Endodermal cell (in vitro differentiated cells): Measurements from ENCODE around the gene PLAU. TPM values are rescaled to one million over a fixed set of nuclear protein-coding genes. Genes with fewer than 3 reads are reported as not detected.

Source experiments
- DNase-seq: peaks from one replicate; pipeline ENCODE4 v3.0.0-alpha.2; 2017
- H3K27ac ChIP-seq: 2 replicates; pipeline ENCODE4 v1.5.1; 2013; ENCODE audit warnings: mild to moderate bottlenecking, low read depth, low read length, moderate library complexity
- H3K27me3 ChIP-seq: 2 replicates; pipeline ENCODE4 v1.6.1; 2013; ENCODE audit warnings: mild to moderate bottlenecking, low read length, moderate library complexity; ENCODE audit not compliant: insufficient read depth, control insufficient read depth, poor library complexity, severe bottlenecking
- H3K36me3 ChIP-seq: 2 replicates; pipeline ENCODE4 v1.7.0; 2013; ENCODE audit warnings: mild to moderate bottlenecking, low read length, moderate library complexity; ENCODE audit not compliant: control insufficient read depth, insufficient read depth
- H3K4me1 ChIP-seq: one replicate; pipeline ENCODE4 v1.7.0; 2013; ENCODE audit warnings: low read length; ENCODE audit not compliant: control insufficient read depth, insufficient read depth
- H3K4me3 ChIP-seq: 2 replicates; pipeline ENCODE4 v1.5.1; 2013; ENCODE audit warnings: mild to moderate bottlenecking, low read length, moderate library complexity
- H3K9ac ChIP-seq: 2 replicates; pipeline ENCODE4 v1.6.1; 2013; ENCODE audit warnings: mild to moderate bottlenecking, low read length, moderate library complexity; ENCODE audit not compliant: poor library complexity, severe bottlenecking; ENCODE audit errors: extremely low read depth
- H3K9me3 ChIP-seq: 2 replicates; pipeline ENCODE4 v1.6.1; 2013; ENCODE audit warnings: mild to moderate bottlenecking, low read length, moderate library complexity; ENCODE audit not compliant: control insufficient read depth
- H3K27ac Mint-ChIP-seq: 2 replicates; pipeline ENCODE4 v1.8.0; 2020; ENCODE audit warnings: mixed read lengths
- H3K27me3 Mint-ChIP-seq: 2 replicates; pipeline ENCODE4 v1.8.0; 2021; ENCODE audit warnings: mild to moderate bottlenecking, mixed read lengths; ENCODE audit not compliant: insufficient read depth
- H3K36me3 Mint-ChIP-seq: 2 replicates; pipeline ENCODE4 v1.8.0; 2020; ENCODE audit warnings: low read depth, mixed read lengths
- H3K4me1 Mint-ChIP-seq: 2 replicates; pipeline ENCODE4 v1.8.0; 2020; ENCODE audit warnings: mixed read lengths
- H3K4me3 Mint-ChIP-seq: 2 replicates; pipeline ENCODE4 v1.8.0; 2020; ENCODE audit warnings: mild to moderate bottlenecking, moderate library complexity, mixed read lengths
- H3K9me3 Mint-ChIP-seq: 2 replicates; pipeline ENCODE4 v1.8.0; 2020; ENCODE audit warnings: mild to moderate bottlenecking, mixed read lengths
- CTCF ChIP-seq: fragments of 200-600 bp; sonication (generic); conservative IDR thresholded peaks from 2 replicates; pipeline ENCODE4 v1.5.0; 2021; ENCODE audit warnings: antibody characterized with exemption, mild to moderate bottlenecking
- WGBS, 2 experiments: methylation state at CpG; one replicate each; pipeline versions ENCODE4 v1.1.5 to v1.1.7; 2013; ENCODE audit warnings: missing lambda C conversion rate in 2 of 2, mixed read lengths in 1 of 2; ENCODE audit not compliant: insufficient coverage in 1 of 2, insufficient read length in 1 of 2; 5-methylcytosine and 5-hydroxymethylcytosine counted together
- long read RNA-seq, 4 experiments: library from polyadenylated mRNA in 2 of 4; library from RNA in 1 of 4; library from capped mRNA in 1 of 4; stranded (forward) in 3 of 4; unstranded in 1 of 4; transcript quantifications; one replicate each; pipeline ENCODE4 v2.0.0, GENCODE V29; 2020 to 2021; ENCODE audit warnings: inconsistent platforms in 1 of 4
- polyA plus RNA-seq, 2 experiments: library from polyadenylated mRNA; stranded (reverse); fragments of 50-300 nt; gene quantifications; one replicate each; pipeline ENCODE4 v1.2.3, GENCODE V29; 2013
- total RNA-seq, 2 donors: library from RNA; stranded (reverse); fragmentation: NEBNext Ultra II Directional in 1 of 2; extraction: Animal tissue kit (Norgen Biotek cat#: 25700) in 1 of 2; gene quantifications; 2 replicates in 1 of 2; 3 replicates in 1 of 2; pipeline ENCODE4 v1.2.1, GENCODE V29; 2021

The PLAU gene
- 1 to 10 TPM; 2.7 to 3.3 TPM for total RNA-seq
- polyA plus RNA-seq (2013, experiment 1 of 2): 10.5 TPM
- polyA plus RNA-seq (2013, experiment 2 of 2): 14.2 TPM
- long read RNA-seq, experiment 1, partial matches to known transcripts: 1 of 1 reads
- long read RNA-seq, experiment 1, other reads (novel, unspliced or antisense): 0 of 1 reads
- long read RNA-seq, experiment 2, partial matches to known transcripts: 0 of 3 reads
- long read RNA-seq, experiment 2, other reads (novel, unspliced or antisense): 0 of 3 reads
- long read RNA-seq, experiment 3, transcript PLAU-201 (11 exons, 2,321 nt): major isoform, 28 of 35 reads
- long read RNA-seq, experiment 3, partial matches to known transcripts: 3 of 35 reads
- long read RNA-seq, experiment 3, other reads (novel, unspliced or antisense): 4 of 35 reads
- long read RNA-seq, experiment 4, partial matches to known transcripts: 0 of 3 reads
- long read RNA-seq, experiment 4, other reads (novel, unspliced or antisense): 3 of 3 reads

GRCh38 chr10:73910764-73911552 is at the start of gene PLAU:
Gene PLAU, plus strand, starts transcription at chr10:73911132. Its CDS starts 424 bp downstream, at chr10:73911556.
- no peaks in the 10 kb centered on the region for H3K36me3 ChIP-seq
- no peak within 1 kb of the TSS for H3K27ac Mint-ChIP-seq
- H3K4me3 ChIP-seq: peak within 1 kb of the TSS; percentile 85
- no peak within 1 kb of the TSS for H3K9ac ChIP-seq
- peak; percentile 91 for DNase-seq
- no peaks in the 10 kb centered on the region for H3K9me3 ChIP-seq
- no peaks in the 10 kb centered on the region for H3K9me3 Mint-ChIP-seq
- peaks cover 43% of the 10 kb centered on the region for H3K27me3 ChIP-seq
- no peaks in the 10 kb centered on the region for H3K36me3 Mint-ChIP-seq
- WGBS, 2 experiments: 0 to 1% methylated on average over 41 to 74 of the region's 74 CpGs
- no peak within 1 kb of the TSS for H3K27ac ChIP-seq
- H3K4me3 Mint-ChIP-seq: peak within 1 kb of the TSS; percentile 76
- peaks cover 66% of the 10 kb centered on the region for H3K27me3 Mint-ChIP-seq
- H3K4me1 ChIP-seq: peaks cover 8% of the 10 kb centered on the region
- H3K4me1 Mint-ChIP-seq: peaks cover 18% of the 10 kb centered on the region
- peak; percentile 19 for TF ChIP-seq CTCF

- no peaks in the 10 kb centered on the region for H3K27me3 Mint-ChIP-seq
- H3K36me3 ChIP-seq: peaks cover 32% of the 10 kb centered on the region
- no peak overlapping the region for H3K9ac ChIP-seq
- peaks cover 13% of the 10 kb centered on the region for H3K4me1 ChIP-seq
- H3K4me3 Mint-ChIP-seq: no peak overlapping the region
- H3K4me1 Mint-ChIP-seq: peaks cover 12% of the 10 kb centered on the region
- H3K9me3 Mint-ChIP-seq: no peaks in the 10 kb centered on the region
- 92 to 97% methylated on average over 3 to 7 of the region's 8 CpGs for WGBS, 2 experiments
- no peak overlapping the region for H3K4me3 ChIP-seq
- peaks cover 26% of the 10 kb centered on the region for H3K36me3 Mint-ChIP-seq
- no peaks in the 10 kb centered on the region for H3K27me3 ChIP-seq
- no peak for TF ChIP-seq CTCF
- H3K27ac Mint-ChIP-seq: no peak overlapping the region
- H3K9me3 ChIP-seq: no peaks in the 10 kb centered on the region
- DNase-seq: no peak
- no peak overlapping the region for H3K27ac ChIP-seq
Measured at GRCh38 chr10:73862011-73862410, 48.9 kb upstream of the PLAU start.

GRCh38 chr10:73863039-73863817 is 47.7 kb upstream of the PLAU start:
- Mint-ChIP-seq H3K4me3 (no peak overlapping the region), H3K9me3 (no peaks in the 10 kb centered on the region), H3K36me3 (peaks cover 26% of the 10 kb centered on the region), H3K27me3 (no peaks in the 10 kb centered on the region), H3K4me1 (peaks cover 12% of the 10 kb centered on the region), H3K27ac (peak overlapping the region; percentile 17)
- 86% methylated on average over 5 of the region's 5 CpGs; no CpG with 5 or more reads in 1 of the 2 experiments for WGBS, 2 experiments
- peaks cover 38% of the 10 kb centered on the region for H3K36me3 ChIP-seq
- peaks cover 13% of the 10 kb centered on the region for H3K4me1 ChIP-seq
- no peak for TF ChIP-seq CTCF
- no peak overlapping the region for H3K27ac ChIP-seq
- no peaks in the 10 kb centered on the region for H3K9me3 ChIP-seq
- H3K4me3 ChIP-seq: no peak overlapping the region
- no peaks in the 10 kb centered on the region for H3K27me3 ChIP-seq
- no peak for DNase-seq
- H3K9ac ChIP-seq: no peak overlapping the region
